HS-5 (cell line): ENCODE results near the gene NACC1.

ENCODE experiments used
- DNase-seq: peaks from one replicate; pipeline ENCODE4 v3.0.0-alpha.2; 2012; ENCODE audit warnings: low read depth

Gene NACC1

GRCh38 chr19:13087795-13088537 lies 30.1 kb upstream of the NACC1 start:
- DNase-seq = no peak

- DNase-seq = no peak
Observed at GRCh38 chr19:13089139-13089856, 28.8 kb upstream of the NACC1 start.

GRCh38 chr19:13089857-13090507 lies 28.1 kb upstream of the NACC1 start:
- no peak for DNase-seq

- DNase-seq = no peak
Observed at GRCh38 chr19:13090511-13091231, 27.4 kb upstream of the NACC1 start.

GRCh38 chr19:13091400-13092157 lies 26.5 kb upstream of the NACC1 start:
- no peak for DNase-seq

- DNase-seq = no peak
Observed at GRCh38 chr19:13092158-13092543, 25.9 kb upstream of the NACC1 start.

- no peak for DNase-seq
Observed at GRCh38 chr19:13092606-13093235, 25.3 kb upstream of the NACC1 start.

GRCh38 chr19:13093407-13094105 lies 24.5 kb upstream of the NACC1 start:
- DNase-seq = no peak

- DNase-seq = no peak
Observed at GRCh38 chr19:13094106-13094504, 24.0 kb upstream of the NACC1 start.

GRCh38 chr19:13094771-13095392 lies 23.2 kb upstream of the NACC1 start:
- DNase-seq = no peak

- DNase-seq = no peak
Observed at GRCh38 chr19:13095393-13095784, 22.7 kb upstream of the NACC1 start.

GRCh38 chr19:13095934-13096927 lies 21.8 kb upstream of the NACC1 start:
- no peak for DNase-seq

GRCh38 chr19:13097033-13097462 lies 21.0 kb upstream of the NACC1 start:
- DNase-seq = no peak

GRCh38 chr19:13097463-13098258 lies 20.4 kb upstream of the NACC1 start:
- DNase-seq = no peak

GRCh38 chr19:13098277-13099072 lies 19.6 kb upstream of the NACC1 start:
- no peak for DNase-seq

- no peak for DNase-seq
Observed at GRCh38 chr19:13099073-13099999, 18.7 kb upstream of the NACC1 start.
